ENCODE results near the gene SCP2.

The SCP2 gene

GRCh38 chr1:53014791-53015507, 87.9 kb downstream of the SCP2 start:
- in situ Hi-C loops (cut with MboI; ENCODE audit: low sequenced_read_pairs, unreplicated experiment): no loop called here
- DNase-seq (ENCODE audit: low spot score): peak; percentile 80
- TF ChIP-seq CTCF (IDR thresholded peaks at IDR 0.05; ENCODE audit: borderline replicate concordance, control extremely low read depth, extremely low read depth, insufficient read depth, missing control alignments): no peak

- no peak for TF ChIP-seq CTCF (IDR thresholded peaks at IDR 0.05; ENCODE audit: borderline replicate concordance, control extremely low read depth, extremely low read depth, insufficient read depth, missing control alignments)
- in situ Hi-C loops (cut with MboI; ENCODE audit: low sequenced_read_pairs, unreplicated experiment): no loop called here
- DNase-seq (ENCODE audit: low spot score): no peak
Measured at GRCh38 chr1:53015508-53015860, 88.4 kb downstream of the SCP2 start.

- in situ Hi-C loops (cut with MboI; ENCODE audit: low sequenced_read_pairs, unreplicated experiment): no loop called here
- no peak for DNase-seq (ENCODE audit: low spot score)
- no peak for TF ChIP-seq CTCF (IDR thresholded peaks at IDR 0.05; ENCODE audit: borderline replicate concordance, control extremely low read depth, extremely low read depth, insufficient read depth, missing control alignments)
Measured at GRCh38 chr1:53016705-53017104, 89.6 kb downstream of the SCP2 start.

GRCh38 chr1:53020588-53020987, 93.5 kb downstream of the SCP2 start:
- no peak for DNase-seq (ENCODE audit: low spot score)
- TF ChIP-seq CTCF (IDR thresholded peaks at IDR 0.05; ENCODE audit: borderline replicate concordance, control extremely low read depth, extremely low read depth, insufficient read depth, missing control alignments): no peak
- in situ Hi-C loops (cut with MboI; ENCODE audit: low sequenced_read_pairs, unreplicated experiment): no loop called here

GRCh38 chr1:53022179-53022578, 95.1 kb downstream of the SCP2 start:
- TF ChIP-seq CTCF (IDR thresholded peaks at IDR 0.05; ENCODE audit: borderline replicate concordance, control extremely low read depth, extremely low read depth, insufficient read depth, missing control alignments): no peak
- in situ Hi-C loops (cut with MboI; ENCODE audit: low sequenced_read_pairs, unreplicated experiment): no loop called here
- DNase-seq (ENCODE audit: low spot score): no peak

- TF ChIP-seq CTCF (IDR thresholded peaks at IDR 0.05; ENCODE audit: borderline replicate concordance, control extremely low read depth, extremely low read depth, insufficient read depth, missing control alignments): no peak
- in situ Hi-C loops (cut with MboI; ENCODE audit: low sequenced_read_pairs, unreplicated experiment): no loop called here
- DNase-seq (ENCODE audit: low spot score): no peak
Measured at GRCh38 chr1:53023546-53023945, 96.5 kb downstream of the SCP2 start.
